ENCODE measurements around the gene ATP6V1C2.

The ATP6V1C2 gene

DNA sequence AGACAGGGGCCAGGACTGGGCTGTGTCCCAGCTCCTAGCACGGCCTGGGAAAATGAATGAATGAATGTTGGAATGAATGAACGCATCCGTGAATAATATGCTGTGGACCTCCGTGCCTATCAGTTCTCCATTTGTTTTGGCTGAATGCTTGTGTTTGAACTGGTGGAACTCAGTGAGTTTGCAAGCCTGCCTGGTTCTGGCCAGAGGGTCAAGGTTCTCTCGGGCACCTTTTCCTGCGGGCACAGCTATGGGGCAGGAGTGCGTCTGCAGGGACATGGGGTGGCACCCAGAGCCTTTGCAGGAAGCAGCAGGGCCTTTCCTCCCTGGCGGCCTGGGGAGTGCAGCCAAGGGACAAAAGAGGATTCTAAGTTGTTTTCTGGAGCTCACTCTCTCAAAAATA is 108.8 kb downstream of the ATP6V1C2 start:
- peaks cover 11% of the 10 kb centered on the region for H3K27me3 ChIP-seq (ENCODE audit: insufficient read depth, low read length)
- H3K9me3 ChIP-seq (ENCODE audit: low read length), result no peaks in the 10 kb centered on the region
- H3K4me1 ChIP-seq (ENCODE audit: insufficient read depth, low read length, severe bottlenecking), result no peaks in the 10 kb centered on the region
- H4K20me1 ChIP-seq (ENCODE audit: insufficient read depth, low read length), result no peaks in the 10 kb centered on the region
- no peak overlapping the region for H2AFZ ChIP-seq (ENCODE audit: low read length)
- no peaks in the 10 kb centered on the region for H3F3A ChIP-seq (ENCODE audit: insufficient read depth, low read length)
- no peak overlapping the region for H3K4me3 ChIP-seq (ENCODE audit: low read depth, low read length, poor library complexity, severe bottlenecking)
- no peak for TF ChIP-seq CTCF (IDR thresholded peaks at IDR 0.05; ENCODE audit: low read length)
- no peak for TF ChIP-seq EZH2 (IDR thresholded peaks at IDR 0.05; ENCODE audit: borderline replicate concordance, low read length)
- no peaks in the 10 kb centered on the region for H3K9me2 ChIP-seq (ENCODE audit: low read depth, low read length)
- no peak overlapping the region for H3K27ac ChIP-seq (ENCODE audit: low read depth, low read length, poor library complexity, severe bottlenecking)
- no peaks in the 10 kb centered on the region for H3K79me2 ChIP-seq (ENCODE audit: insufficient read depth, low read length)
- no peak overlapping the region for H3K4me2 ChIP-seq (ENCODE audit: low read length)
- no peaks in the 10 kb centered on the region; the same call in 1 of the 2 replicates for H3K36me3 ChIP-seq (ENCODE audit: insufficient read depth, low read length)
- no peak overlapping the region for H3K9ac ChIP-seq (ENCODE audit: low read length)

GRCh38 chr2:10830641-10831399 is 109.4 kb downstream of the ATP6V1C2 start:
- Histone ChIP-seq H2AFZ (ENCODE audit: low read length) (no peak overlapping the region), H3K36me3 (ENCODE audit: insufficient read depth, low read length) (no peaks in the 10 kb centered on the region; the same call in 1 of the 2 replicates), H3K4me1 (ENCODE audit: insufficient read depth, low read length, severe bottlenecking) (no peaks in the 10 kb centered on the region), H4K20me1 (ENCODE audit: insufficient read depth, low read length) (no peaks in the 10 kb centered on the region), H3K27me3 (ENCODE audit: insufficient read depth, low read length) (peaks cover 4% of the 10 kb centered on the region; the same call in 1 of the 2 replicates), H3K9me3 (ENCODE audit: low read length) (no peaks in the 10 kb centered on the region), H3K79me2 (ENCODE audit: insufficient read depth, low read length) (no peaks in the 10 kb centered on the region), H3K9me2 (ENCODE audit: low read depth, low read length) (no peaks in the 10 kb centered on the region), H3K4me3 (ENCODE audit: low read depth, low read length, poor library complexity, severe bottlenecking) (no peak overlapping the region), H3K27ac (ENCODE audit: low read depth, low read length, poor library complexity, severe bottlenecking) (no peak overlapping the region), H3K4me2 (ENCODE audit: low read length) (no peak overlapping the region), H3F3A (ENCODE audit: insufficient read depth, low read length) (no peaks in the 10 kb centered on the region), H3K9ac (ENCODE audit: low read length) (no peak overlapping the region)
- TF ChIP-seq EZH2 (IDR thresholded peaks at IDR 0.05; ENCODE audit: borderline replicate concordance, low read length), result no peak
- TF ChIP-seq CTCF (IDR thresholded peaks at IDR 0.05; ENCODE audit: low read length), result no peak

DNA sequence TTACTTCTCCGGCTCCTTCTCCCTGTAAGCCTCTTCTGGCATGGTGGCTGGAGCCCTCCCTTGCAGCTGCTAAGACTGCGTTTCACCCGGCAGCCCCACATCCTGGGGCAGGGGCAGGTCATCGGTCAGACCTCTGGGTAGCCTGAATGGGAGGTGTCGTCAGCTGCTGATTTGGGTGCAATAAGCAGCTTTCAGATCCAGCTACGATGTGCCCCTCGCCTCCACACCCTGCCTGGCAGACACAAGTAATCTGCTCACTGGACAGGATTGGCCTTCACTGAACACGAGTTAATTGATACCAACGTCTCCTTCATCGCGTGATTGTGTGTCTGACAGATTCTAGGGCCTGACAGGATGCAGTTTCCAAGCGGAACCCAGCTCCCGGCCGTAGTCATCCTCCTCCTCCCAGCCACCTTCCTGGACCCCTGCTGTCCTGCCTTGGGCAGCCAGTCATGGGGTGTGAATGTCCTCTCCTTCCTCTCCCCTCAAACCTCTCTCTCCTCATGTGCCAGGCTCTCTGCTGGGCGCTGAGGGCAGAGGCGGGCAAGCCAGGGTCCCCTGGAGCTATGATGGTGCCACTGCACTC is 110.1 kb downstream of the ATP6V1C2 start:
- no peaks in the 10 kb centered on the region for H3K79me2 ChIP-seq (ENCODE audit: insufficient read depth, low read length)
- no peaks in the 10 kb centered on the region for H3K36me3 ChIP-seq (ENCODE audit: insufficient read depth, low read length)
- H3K4me3 ChIP-seq (ENCODE audit: low read depth, low read length, poor library complexity, severe bottlenecking), result no peak overlapping the region
- no peaks in the 10 kb centered on the region for H3K9me2 ChIP-seq (ENCODE audit: low read depth, low read length)
- H3K9me3 ChIP-seq (ENCODE audit: low read length), result no peaks in the 10 kb centered on the region
- TF ChIP-seq CTCF (IDR thresholded peaks at IDR 0.05; ENCODE audit: low read length) (no peak), EZH2 (IDR thresholded peaks at IDR 0.05; ENCODE audit: borderline replicate concordance, low read length) (no peak)
- no peaks in the 10 kb centered on the region for H4K20me1 ChIP-seq (ENCODE audit: insufficient read depth, low read length)
- no peak overlapping the region for H3K27ac ChIP-seq (ENCODE audit: low read depth, low read length, poor library complexity, severe bottlenecking)
- no peaks in the 10 kb centered on the region for H3K4me1 ChIP-seq (ENCODE audit: insufficient read depth, low read length, severe bottlenecking)
- no peaks in the 10 kb centered on the region for H3F3A ChIP-seq (ENCODE audit: insufficient read depth, low read length)
- no peak overlapping the region for H3K9ac ChIP-seq (ENCODE audit: low read length)
- no peaks in the 10 kb centered on the region; the same call in none of the 2 replicates for H3K27me3 ChIP-seq (ENCODE audit: insufficient read depth, low read length)
- H3K4me2 ChIP-seq (ENCODE audit: low read length), result no peak overlapping the region
- no peak overlapping the region for H2AFZ ChIP-seq (ENCODE audit: low read length)
